HG02943 (cell line): Measurements from ENCODE around the gene SLU7.

ENCODE experiments used
- ATAC-seq: cut with Tn5 transposase; IDR thresholded peaks from one replicate; pipeline ENCODE4 v1.9.1; 2021; ENCODE audit warnings: mild to moderate bottlenecking, low read depth, moderate library complexity; ENCODE audit not compliant: unreplicated experiment

The SLU7 gene

GRCh38 chr5:160418561-160419457 lies at the start of gene SLU7:
SLU7 (minus strand) TSS chr5:160419081; CDS start chr5:160415294, 3,787 bp downstream.
- ATAC-seq: peak; percentile 60

- no peak for ATAC-seq
Measured at GRCh38 chr5:160468363-160468975, 49.6 kb upstream of the SLU7 start.

- ATAC-seq: peak; percentile 92
Measured at GRCh38 chr5:160467555-160468362, 48.9 kb upstream of the SLU7 start.

GRCh38 chr5:160466889-160467554 lies 48.1 kb upstream of the SLU7 start:
- ATAC-seq: peak; percentile 4

- no peak for ATAC-seq
Measured at GRCh38 chr5:160466116-160466515, 47.2 kb upstream of the SLU7 start.

GRCh38 chr5:160464466-160464797 lies 45.6 kb upstream of the SLU7 start:
- ATAC-seq: no peak

- ATAC-seq: no peak
Measured at GRCh38 chr5:160463740-160464465, 45.0 kb upstream of the SLU7 start.

- no peak for ATAC-seq
Measured at GRCh38 chr5:160463227-160463626, 44.3 kb upstream of the SLU7 start.

- ATAC-seq: no peak
Measured at GRCh38 chr5:160462167-160462566, 43.3 kb upstream of the SLU7 start.

GRCh38 chr5:160461378-160461777 lies 42.5 kb upstream of the SLU7 start:
- ATAC-seq: no peak

GRCh38 chr5:160460377-160461049 lies 41.6 kb upstream of the SLU7 start:
- ATAC-seq: no peak

GRCh38 chr5:160458806-160459800 lies 40.2 kb upstream of the SLU7 start:
- ATAC-seq: no peak

GRCh38 chr5:160457252-160457651 lies 38.4 kb upstream of the SLU7 start:
- no peak for ATAC-seq

GRCh38 chr5:160456480-160457177 lies 37.7 kb upstream of the SLU7 start:
- no peak for ATAC-seq

GRCh38 chr5:160455600-160455999 lies 36.7 kb upstream of the SLU7 start:
- ATAC-seq: no peak

- ATAC-seq: no peak
Measured at GRCh38 chr5:160453751-160454150, 34.9 kb upstream of the SLU7 start.

GRCh38 chr5:160452795-160453194 lies 33.9 kb upstream of the SLU7 start:
- no peak for ATAC-seq

GRCh38 chr5:160452036-160452435 lies 33.2 kb upstream of the SLU7 start:
- ATAC-seq: no peak
